Hepatic stellate cell (primary cell): ENCODE measurements around the gene NPAS1.
A peak's percentile ranks its signal among the peaks of the same experiment; 100 is the strongest.
"Not testable (repeated sequence)": the region's sequence is repeated elsewhere in the genome, so short reads cannot be mapped to it uniquely, and the experiment has no call there.

ENCODE experiments used
- DNase-seq: peaks from one replicate; pipeline ENCODE4 v3.0.0; 2011; ENCODE audit warnings: low spot score

NPAS1 gene

DNA sequence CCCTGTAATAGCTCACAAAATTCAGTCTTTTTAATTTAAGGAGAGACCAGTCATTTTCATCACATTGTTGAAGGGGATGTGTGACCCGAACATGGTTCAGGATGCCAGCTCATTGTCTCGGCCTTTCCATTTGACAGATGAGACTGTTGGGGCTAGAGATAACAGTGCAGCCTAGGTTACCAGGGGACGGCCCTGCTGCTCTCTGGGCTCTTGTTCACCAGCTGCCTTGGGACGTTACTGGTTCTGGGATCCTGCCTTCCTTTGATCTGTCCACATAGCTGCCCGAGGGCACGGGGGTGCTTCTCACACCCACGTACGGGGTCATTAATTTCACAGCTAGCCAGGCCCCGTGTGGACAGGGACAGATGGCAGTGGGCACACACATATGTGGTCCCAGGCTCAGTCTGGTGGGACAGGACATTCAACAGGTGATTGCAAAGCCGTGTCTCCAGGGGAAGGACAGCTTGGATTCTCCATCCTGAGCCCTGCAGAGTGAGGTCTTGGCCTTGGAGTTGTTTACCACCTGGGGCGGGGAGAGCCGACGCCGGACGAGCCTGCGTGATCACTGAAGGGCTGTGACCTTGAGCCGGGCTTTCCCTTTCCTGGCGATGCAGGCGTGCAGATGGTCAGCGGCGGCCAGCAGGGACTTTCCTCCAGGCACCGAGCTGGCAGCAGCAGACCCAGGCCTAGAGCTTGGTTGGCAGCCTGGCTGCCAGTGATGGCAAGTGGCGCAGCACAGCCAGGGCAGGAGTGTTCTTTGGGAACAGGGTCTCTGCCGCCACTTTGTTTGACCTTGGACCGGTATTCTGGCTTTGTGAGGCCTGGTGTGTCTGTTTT, 26.7 kb upstream of the NPAS1 start:
- DNase-seq: no peak

DNA sequence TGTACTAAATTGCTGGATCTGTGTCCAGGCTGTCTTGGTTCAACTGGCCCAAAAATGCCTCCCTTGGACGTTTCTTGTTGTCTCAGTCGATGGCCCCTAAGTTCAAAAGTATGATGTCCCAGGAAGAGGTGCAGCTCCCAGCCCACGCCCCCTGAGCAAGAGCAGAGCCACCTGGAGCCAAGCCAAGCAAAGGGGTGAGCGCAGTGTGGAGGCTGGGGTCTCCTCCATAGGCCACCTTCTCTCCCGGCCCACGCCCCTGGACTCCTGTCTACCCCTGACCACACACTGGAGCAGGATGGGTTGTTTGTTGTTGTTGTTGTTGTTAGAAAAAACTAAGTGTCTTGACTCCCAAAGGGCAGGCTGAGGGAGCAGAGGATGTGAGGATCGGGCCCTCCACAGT, 26.0 kb upstream of the NPAS1 start:
- no peak for DNase-seq

GRCh38 chr19:46994141-46994686, 25.4 kb upstream of the NPAS1 start:
- DNase-seq: no peak

DNA sequence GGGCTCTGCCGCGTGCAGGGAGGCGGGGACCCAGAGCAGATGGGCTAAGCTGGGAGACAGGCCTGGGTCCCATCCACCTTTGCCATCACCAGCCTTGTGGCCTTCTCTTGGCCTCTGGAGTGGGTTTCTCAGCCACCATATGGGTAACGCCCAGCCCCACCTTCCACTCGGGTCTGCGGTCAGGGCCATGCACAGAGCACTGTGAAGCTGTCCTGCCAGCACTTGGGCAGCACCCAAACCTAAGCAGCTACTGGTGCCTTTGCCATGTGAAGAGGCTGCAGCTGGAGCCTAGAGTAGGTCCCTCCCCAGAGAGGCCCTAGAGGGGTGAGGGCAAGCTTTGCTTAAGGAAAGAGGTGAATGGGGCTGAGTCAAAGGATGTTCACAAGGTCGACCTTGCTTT, 24.1 kb upstream of the NPAS1 start:
- no peak for DNase-seq

GRCh38 chr19:46998445-46999125, 21.1 kb upstream of the NPAS1 start:
- no peak for DNase-seq

DNA sequence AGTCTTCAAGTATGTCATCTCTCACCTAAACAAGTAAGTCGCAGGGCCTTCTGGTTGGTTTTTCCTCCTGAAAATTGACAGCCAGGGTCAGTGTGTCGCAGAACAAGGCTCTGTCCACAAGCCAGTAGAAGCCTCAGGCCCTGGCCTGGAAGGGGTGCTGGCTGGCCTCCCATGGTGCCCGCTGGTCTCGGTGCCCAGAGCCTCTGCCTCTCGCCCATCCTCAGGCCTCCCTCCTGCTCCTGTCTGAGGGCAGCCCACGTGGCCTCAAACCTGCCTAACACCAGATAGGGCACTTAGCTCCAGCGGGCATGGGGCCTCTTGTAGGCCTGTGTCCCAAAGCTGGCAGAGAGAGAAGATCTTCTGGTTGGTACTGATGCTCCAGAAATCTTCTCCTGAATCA, 20.3 kb upstream of the NPAS1 start:
- DNase-seq: no peak

DNA sequence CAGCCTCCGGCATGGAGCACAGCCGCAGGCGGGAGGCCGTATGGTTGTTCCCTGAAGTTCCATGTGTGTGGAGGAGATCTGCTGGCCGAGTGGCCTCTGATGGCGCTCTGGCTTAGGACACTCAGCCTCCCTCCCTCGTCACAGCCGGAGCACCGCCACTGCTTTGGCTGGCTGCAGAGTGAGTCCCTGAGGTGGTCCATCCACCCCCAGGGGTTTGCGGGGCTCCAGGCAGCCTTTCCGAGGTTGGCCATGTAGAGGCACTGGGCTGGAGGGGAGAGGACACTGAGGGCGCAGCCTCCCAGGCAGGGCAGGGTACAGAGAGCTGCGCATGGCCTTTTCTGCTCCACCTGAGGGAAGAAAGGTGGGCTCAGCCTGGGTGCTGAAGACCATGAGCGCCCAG, 19.8 kb upstream of the NPAS1 start:
- no peak for DNase-seq

GRCh38 chr19:47000373-47000772, 19.3 kb upstream of the NPAS1 start:
- DNase-seq: no peak

DNA sequence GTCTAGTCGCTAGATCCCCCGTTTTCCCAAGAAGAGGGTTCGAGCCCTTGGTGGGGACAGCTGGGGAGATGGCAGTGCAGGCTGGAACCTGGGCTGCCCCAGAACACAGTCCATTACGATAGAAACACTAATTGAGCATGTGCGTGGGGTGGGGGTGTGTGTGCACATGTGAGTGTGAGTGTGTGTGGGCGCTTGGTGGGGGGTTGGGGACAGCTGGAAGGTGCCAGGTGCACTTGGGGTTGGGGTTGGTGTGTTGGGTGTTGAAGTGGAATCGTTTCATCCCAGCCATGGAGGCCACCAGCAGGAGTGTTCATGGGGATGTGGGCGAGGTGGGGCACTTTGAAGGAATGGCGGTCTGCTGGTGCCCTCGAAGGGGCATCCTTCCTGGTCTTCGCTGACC, 18.1 kb upstream of the NPAS1 start:
- no peak for DNase-seq

DNA sequence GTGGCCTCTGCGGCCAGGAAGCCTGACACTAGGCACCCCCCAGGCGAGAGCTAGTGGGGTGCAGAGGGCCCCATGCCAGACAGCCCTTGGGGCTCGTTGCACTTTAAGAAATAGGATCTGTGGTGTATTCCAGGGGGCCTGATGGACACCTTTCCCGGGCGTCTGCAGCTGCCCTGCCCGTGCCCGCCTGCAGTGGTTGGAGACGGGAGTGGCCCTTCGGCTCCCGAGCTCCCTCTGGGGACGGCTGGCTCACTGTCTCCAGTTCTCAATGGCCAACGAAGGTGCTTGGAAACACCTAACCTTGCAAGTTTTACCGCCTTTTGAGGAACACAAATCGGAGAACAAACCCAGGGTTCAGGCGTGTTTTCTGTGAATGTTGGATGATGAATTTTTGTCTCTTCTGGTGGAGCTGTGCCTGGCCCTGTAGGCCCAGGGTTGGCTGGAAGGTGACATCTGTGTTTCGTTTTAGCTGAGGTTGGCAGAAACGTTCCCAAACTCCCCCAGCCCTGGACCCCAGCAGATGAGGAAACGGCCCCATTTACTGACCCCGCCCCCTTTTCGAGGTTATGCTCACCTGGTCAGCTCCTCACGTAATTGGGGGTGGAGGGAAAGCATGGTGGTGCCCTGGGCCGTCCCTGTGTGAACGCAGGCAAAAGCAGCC, 17.4 kb upstream of the NPAS1 start:
- no peak for DNase-seq

GRCh38 chr19:47002853-47003610, 16.6 kb upstream of the NPAS1 start:
- no peak for DNase-seq

- DNase-seq: peak; percentile 57
Observed at GRCh38 chr19:47003611-47004465, 15.8 kb upstream of the NPAS1 start.

DNA sequence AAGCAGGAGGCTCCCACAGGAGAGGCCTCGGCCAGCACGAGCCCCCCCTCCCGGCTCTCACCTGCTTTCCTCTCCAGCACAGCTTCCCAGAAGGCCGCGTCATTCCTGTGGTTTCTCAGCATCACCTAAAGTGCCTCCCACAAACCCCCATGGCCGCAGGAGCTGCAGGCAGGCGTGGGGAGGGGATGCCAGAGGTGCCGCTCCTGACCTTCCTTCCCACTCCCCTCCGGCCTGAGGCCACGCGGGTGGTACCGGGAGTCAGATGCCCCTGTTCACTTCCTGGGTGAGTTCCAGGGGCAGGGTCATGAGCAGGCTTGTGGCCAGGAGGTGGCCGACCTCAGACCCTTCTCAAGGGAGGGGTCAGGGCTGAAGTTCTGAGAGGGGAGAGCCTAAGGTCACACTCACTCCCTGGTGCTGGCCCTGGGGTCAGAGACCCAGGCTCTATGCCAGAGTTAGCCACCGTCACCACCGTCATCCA, 14.4 kb upstream of the NPAS1 start:
- DNase-seq: no peak

- DNase-seq: no peak
Observed at GRCh38 chr19:47005873-47006272, 13.8 kb upstream of the NPAS1 start.

DNA sequence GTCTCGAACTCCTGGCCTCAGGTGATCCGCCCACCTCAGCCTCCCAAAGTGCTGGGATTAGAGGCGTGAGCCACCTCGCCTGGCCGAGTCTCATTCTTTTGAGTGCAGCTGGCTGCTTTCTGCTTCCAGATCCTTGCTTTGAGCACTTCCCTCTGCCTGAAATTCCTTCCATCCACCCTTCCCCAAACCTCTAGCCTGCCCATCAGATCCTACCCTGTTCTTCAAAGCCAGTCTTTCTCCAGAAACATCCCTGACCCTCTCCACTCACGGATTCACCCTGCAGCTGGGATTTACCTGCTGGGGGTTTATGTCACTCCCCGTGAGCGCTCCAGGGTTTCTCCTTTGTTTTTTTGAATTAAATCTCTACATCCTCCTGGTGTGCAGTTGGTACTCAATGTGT, 13.1 kb upstream of the NPAS1 start:
- DNase-seq: no peak

GRCh38 chr19:47010549-47010948, 9.1 kb upstream of the NPAS1 start:
- DNase-seq: not testable (repeated sequence)

DNA sequence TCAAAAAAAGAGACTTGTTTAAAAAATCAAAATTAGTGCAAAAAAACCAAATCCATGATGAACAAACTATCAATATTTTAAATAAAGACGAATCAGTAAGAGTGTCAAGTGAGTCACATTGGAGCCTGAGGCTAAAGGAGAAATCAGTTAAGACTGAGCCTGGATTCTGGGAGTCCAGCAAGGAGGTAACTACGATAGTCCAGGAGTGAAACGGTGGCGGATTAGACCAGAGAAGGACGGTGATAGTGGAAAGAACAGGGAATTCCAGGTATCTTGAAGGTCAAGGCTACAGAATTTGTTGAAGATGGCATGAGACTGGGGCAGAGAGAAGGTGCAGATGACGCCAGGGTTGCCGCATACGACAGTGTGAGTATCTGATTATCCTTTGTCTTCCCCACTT, 7.0 kb upstream of the NPAS1 start:
- no peak for DNase-seq

- peak; percentile 86 for DNase-seq
Observed at GRCh38 chr19:47013041-47013517, 6.6 kb upstream of the NPAS1 start.

- no peak for DNase-seq
Observed at GRCh38 chr19:47018923-47019322, 714 bp upstream of the NPAS1 start.

DNA sequence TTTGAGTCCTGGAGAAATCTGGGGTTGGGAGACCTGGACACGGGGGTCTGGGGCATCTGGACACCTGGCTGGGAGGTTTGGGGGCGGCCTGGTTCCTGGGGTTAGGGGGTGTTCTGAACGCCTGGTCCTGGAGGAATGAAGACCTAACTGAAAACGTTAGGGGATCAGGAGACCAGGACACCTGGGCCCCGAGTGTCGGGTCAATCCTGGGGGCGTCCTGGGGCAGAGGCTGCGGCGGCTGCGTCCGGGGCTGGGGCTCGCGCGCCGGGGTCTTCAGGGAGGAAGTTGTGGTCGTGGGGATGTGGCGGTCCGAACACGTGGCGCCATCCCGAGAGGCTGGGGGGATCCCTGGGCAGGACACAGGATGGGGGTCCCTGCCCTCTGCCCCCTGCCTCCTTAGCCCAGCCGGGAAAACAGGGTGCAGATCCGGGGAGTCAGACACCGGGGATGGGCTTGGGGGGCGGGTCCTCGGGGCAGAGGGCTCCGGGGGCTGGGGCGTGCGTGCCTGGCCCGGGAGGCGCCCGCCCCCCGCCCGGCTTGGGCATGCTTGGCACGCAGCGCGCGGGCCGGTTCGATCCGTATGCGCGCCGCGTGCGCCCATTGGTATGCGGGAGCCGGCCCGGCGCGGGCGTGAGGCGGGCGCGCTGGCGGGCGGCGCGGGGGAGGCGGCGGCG, 632 bp downstream of the NPAS1 start:
- peak; percentile 59 for DNase-seq
